SIG-M5 treated with dmso at 0.1 percent for 504 hours (cell line): Measurements from ENCODE around the gene LHX3.

Experiments
- DNase-seq: peaks from one replicate; lab custom pipeline; 2025; ENCODE audit not compliant: unreplicated experiment; lab: John Stamatoyannopoulos, UW

The LHX3 gene

DNA sequence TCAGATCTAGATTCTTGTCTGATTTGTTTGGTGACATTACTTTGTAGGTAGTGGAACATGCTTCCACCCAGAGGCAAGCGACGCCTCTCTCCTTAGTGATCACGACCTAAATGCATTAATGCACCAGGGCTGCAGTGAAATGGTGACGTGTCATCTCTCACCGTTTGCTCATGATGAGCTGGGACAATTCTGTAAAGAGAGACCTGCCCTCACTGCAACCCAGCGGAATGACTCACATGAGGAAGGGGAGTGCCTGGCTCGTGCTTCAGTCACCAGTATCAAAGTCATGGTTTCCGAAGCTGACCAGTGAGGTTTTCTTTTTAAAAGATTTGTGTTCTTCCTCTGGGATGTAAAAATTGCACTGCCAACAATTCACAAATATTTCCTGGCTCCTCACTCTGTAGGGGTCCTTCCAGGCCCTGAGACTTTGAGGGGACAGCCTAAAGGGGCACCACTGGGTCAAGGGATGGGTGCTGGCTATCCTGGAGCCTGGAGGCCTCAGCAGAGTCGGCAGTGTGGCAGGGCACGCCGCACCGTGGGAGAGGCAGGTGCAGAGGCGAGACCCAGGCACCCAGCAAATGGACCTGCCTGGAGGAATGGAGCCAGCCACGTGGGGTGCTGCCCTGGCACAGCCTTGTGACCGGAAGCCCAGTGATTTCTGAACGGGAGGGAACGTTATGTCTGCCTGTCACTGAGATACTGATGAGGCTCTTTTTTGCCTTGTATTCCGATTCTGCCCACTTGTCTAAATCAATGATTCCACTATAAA, 23.4 kb upstream of the LHX3 start:
- no peak for DNase-seq

DNA sequence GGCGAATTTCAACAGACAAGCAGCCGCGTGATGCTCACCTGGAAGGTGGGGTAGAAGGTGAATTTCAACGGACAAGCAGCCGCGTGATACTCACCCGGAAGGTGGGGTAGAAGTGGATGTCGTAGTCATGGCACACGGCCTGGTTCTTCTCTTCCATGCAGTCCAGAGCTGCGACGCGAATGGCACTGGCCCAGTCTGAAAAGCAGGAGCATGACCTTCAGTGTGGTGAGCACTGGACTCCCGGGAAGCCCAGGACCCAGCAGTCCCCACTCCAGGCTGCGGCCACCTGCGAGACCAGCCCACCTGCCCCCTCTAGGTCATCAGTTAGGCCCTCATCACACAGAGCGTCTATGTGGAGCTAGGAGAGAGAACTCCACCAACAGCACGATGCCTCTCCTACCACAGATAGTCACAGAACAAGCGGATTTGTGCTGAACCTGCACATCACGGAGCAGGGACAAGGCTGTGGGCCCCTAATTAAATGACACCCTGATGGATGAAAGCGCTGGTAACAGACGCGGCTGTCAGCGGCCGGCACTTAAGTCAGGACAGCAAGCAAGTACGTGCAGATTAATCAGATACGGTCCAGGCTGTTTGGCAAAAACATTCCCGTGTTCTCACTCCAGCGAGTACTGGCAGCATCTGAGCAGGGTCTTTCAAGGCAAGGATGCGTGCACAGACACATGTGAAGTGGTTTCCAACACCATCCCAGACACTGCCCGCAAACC, 21.9 kb upstream of the LHX3 start:
- no peak for DNase-seq

DNA sequence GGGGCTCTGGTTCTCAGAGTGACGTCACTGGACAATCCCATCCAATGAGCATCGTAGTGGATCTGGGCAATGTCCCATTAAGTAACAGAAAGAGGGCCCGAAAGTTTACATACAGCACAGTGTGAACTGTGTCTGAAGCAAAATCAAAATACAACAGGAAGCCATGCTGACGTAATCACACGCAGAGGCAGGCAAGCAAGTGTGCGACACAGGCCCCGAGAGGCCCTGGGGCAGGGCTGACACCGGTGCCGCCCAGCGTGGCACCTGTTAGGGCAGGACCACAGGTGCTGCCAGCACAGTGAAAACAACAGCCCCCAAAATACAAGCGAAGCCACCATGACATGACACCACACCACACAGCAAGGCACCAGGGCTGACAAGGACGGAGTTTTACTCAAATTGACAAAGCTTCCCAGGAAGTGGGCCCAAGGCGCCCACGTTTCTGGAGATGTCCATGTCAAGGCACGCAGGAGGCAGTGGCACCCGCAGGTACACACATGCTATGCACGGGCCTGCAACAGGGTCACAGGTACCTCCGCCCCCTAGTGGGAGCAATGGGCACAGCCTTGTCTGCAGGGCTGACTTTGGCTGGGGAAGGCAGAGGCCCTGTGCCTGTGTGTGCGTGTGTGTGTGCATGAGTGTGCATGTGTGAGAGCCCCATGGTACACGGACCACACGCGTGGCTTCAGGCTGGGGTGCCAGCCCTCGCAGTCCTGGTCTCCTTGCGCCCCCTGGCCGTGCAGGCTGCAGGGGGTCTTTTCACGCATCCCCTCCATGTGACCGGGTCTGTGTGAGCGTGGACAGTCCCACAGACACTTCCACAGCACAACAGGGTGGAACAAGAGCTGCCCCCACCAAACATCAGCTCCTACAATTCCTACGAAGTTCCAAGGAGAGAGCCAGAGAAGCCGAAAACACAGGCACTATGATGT, 21.1 kb upstream of the LHX3 start:
- peak; percentile 48 for DNase-seq

DNA sequence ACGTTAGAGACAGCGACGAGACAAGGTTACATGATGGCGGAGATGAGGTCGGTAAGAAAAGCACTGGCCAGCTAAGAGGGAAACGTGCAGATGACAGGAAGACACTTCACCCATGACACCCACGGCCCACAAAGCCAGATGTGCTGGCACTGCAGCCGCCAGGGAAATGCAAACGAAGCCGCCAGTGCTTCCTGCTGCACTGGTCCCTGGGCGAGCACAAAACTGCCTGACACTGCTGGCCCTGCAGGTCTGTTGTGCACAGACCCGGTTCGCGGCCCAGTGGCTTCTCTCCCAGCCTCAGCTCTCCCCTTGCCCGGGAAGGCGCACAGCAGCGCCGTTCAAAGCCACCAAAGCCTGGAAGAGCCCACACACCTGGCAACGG, 20.4 kb upstream of the LHX3 start:
- no peak for DNase-seq

DNA sequence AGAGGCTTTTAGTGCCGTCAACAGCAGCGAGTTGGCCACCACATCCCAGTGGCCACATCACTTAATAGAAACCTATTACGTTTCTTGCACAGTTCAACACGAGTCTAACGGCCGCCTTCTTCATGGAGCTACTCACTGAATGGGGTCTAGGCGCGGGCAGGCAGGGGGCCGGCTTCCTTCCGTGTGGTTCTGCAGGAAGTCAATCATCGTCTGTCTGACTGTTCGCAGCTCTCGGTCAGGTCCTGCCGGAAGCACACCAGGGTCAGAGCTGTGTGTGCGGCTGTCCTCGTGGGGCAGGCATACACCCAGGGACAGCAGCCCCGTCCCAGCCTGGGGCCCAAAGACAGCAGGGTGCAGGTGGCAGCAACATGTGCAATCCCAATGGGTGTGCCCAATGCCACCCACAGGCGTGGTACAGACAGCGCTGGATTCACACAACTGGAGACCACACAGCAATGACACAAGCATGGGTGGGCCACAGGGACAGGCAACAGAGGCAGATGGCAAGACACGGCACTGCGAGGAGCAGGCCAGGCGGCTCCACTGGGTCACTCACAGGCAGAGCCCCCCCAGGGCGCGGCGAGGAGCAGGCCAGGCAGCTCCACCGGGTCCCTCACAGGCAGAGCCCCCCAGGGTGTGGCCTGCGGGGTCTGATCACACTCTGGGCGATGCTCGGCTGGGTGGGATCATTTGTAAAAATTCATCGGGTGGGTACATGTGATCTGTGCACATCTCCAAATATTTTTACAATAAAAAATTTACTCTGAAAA, 19.1 kb upstream of the LHX3 start:
- no peak for DNase-seq

DNA sequence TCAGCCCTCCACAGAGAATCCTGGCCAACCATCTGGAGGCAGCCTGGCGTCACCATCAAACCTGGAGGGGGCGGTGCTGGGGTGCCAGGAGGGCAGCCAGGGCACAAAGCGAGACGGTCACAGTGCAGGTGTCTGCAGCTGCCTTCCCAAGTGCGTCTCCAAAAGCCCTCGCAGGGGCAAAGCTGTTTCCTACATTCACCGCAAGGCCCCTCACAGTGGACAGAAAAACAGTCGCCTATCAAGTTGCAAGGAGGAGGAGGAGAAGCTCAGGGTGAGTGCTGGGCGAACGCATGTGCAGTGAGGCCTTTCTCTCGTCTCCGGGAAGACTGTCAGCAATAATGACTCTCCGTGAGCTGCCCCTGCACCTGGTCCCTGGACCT, 18.0 kb upstream of the LHX3 start:
- no peak for DNase-seq

DNA sequence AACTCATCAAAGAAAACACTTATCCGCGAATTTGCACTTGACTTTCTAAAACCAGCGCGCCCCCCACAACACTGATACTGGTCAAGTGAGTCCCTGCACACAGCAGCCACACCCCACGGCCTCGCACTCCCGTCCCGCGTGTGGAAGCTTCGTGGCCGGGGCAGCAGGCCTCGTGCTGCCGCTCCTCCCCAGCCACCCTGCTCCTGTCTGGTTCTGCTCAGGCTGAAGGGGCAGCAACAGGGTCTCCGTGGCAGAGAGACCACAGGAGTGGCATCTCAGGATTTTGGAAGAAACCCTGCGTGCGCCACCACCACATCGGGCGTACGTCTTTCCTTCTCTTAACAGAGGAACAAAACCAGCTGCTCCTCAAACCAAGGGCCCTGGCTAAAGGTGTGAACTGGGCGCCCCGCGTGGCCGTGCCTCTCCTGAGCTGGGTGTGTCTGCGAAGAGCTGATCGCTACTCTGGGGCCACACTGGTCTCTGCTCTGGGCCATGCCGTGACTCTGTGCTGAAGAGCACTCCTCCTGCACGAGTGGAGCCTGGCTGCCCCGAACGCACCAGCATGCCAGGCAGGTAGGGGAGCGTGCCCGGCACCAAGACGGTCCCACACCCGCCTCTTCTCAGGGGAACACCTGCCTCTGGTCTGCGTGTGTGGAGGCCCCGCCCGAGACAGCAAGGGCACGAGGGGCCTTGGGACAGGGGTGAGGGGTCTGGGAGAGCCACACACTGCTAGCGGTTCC, 17.4 kb upstream of the LHX3 start:
- no peak for DNase-seq

DNA sequence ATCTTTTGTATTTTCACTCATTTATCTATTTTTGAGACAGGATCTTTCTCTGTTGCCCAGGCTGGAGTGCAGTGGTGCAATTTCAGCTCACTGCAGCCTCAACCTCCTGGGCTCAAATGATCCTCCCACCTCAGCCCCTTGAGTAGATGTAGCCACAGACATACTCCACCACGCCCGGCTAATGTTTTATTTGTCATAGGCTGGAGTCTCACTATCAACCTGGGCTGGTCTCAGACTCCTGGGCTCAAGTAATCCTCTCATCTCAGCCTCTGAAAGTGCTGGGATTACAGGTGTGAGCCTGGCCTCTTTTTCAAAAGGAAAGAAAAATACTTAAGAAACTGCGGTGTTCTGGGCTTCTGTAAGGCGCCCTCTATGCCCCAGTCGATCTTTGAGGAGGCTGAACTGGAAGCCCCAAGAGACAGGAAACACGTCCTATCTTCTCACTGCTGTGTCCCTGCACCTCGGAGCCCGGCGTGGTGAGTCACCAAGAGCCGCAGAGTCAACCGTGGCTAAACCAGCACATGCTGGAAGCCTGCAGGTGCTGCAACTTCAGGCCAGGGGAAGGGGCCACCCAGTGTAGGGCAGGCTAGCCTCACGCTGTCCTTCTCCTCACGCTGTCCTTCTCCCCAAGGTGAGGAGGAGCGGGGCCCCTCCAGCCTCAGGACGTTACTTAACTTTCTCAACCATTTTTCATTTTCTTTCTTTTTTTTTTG, 15.2 kb upstream of the LHX3 start:
- no peak for DNase-seq

DNA sequence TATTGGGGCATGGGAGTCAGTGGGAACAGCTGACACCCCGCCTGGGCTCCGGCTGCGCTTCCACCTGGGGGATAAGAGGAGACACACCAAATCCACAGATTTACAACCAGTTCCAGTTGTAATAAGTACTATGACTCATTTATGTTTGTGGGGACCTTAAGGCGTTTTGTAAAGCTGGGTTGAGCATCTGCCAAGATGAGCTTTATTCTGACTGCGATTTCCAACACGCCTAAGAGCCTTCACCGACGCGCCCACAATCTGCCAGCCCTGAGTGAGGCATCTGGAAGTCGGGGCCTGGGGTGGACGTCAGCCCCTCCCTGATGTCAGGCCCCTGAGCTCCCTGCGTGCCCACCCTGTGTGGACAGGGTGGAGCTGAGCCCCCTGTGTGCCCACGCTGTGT, 14.3 kb upstream of the LHX3 start:
- no peak for DNase-seq

DNA sequence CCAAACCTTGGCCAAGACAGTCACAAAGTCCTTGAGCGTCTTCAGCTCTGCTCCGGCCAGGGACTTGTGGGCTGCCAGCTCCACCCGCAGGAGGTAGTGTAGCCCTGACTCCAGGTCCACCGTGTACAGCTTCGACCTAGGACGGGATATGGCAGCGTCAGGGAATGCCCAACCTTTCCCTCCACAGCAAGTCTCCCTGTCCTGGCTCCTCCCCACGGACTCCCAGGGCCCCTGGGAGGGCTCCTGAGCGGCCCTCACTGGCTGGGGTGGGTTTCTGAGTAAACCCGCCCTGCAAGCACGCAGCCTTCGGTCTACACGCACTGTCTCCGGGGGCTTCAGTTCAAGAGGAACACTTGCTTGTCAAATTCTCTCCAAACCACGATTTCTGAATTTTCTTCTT, 13.7 kb upstream of the LHX3 start:
- DNase-seq, result no peak

DNA sequence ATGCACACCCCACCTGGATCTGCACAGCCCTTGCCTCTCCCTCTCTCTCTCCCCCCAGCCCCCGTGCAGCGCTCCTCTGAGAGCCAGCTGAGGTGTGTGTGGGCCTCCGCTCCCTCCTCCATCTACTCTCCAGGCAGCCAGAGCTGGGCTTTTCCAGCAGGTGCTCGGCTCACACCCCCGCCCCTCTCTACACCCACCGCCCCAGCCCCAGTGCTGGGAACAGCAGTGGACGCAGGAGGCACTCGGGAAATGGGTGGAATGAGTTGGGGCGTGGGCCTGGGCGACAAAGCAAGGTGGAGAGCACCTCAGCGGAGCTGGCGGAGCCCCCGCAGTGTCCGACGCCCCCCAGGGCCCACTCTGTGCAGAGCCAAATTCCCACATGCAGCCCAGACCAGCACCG, 13.3 kb upstream of the LHX3 start:
- DNase-seq, result no peak

DNA sequence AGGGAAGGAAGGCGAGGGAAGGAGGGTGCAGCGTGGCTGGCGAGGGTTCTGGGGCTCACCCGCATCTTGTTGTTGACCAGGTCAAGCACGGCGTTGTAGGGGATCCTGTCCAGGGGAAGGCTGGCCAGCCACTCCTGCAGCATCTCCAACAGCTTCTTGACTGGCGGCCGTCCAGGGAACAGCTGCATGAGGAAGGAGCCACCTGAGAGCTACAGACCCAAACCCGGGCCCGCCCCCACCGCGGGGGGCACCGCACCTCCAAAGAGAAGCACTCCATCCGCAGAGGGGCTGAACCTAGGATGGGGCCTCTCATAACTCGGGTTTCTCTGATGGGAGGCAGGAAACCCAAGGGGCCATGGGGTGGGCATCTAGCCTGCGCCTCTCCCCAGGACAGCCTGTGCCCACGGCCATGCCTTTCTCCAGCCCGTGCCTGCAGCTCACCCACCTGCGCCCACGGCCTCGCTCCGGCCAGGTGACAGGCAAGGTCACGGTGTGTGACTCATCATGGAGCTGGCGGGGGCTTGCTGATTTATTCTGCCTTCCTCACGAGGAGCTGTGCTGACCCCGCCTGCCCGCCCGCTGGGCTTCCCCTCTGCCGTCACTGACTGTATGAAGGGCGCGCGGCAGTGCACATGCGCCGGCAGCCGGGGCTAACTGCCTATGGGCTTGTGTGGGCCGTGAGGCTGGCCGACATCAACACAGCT, 11.8 kb upstream of the LHX3 start:
- no peak for DNase-seq

DNA sequence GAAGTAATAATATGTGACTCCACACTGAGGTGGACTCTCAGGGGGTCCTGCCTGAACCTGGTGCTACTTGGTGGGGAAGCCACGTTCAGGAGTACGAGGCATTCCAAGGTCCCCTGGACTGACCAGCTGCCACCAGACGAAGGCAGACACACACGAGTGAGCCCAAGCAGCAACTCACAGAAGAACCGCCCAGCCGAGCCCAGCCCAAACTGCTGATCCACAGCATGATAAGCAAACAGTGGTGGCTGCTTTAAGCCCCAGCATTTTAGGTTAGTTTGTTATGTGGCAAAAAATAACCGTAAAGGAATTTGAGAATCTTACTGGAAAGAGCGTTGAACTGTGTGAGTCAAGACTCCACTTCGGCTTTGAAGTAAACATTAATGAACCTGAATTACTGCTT, 8.8 kb upstream of the LHX3 start:
- no peak for DNase-seq

DNA sequence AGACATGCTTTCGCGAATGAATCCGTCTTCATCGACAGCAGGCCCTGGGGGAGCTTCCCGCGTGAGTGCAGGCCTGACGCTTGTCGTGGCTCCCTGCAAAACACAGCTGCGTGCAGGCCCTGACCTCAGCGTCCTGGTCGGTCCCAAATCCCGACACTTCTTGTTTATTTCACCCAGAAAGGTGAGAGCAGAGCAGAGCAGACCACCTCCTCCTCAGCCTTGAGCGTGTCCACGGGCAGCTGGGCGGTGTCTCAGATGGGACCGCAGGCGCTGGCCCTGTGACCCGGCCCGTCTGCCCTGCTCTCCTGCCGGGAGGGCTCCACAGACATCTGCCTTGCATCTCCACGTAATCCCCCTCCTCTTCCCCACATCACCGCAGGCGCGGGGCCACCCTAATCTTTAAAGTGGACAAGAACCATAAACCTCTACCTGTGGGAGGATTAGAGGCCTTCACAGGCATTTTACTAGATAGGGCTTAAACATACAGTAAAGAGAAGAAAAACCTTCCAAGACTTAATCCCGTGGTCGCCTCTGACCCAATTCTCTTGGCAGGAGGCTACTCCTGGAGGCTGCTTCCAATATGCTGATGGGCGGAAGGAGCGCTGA, 7.5 kb upstream of the LHX3 start:
- DNase-seq, result no peak

DNA sequence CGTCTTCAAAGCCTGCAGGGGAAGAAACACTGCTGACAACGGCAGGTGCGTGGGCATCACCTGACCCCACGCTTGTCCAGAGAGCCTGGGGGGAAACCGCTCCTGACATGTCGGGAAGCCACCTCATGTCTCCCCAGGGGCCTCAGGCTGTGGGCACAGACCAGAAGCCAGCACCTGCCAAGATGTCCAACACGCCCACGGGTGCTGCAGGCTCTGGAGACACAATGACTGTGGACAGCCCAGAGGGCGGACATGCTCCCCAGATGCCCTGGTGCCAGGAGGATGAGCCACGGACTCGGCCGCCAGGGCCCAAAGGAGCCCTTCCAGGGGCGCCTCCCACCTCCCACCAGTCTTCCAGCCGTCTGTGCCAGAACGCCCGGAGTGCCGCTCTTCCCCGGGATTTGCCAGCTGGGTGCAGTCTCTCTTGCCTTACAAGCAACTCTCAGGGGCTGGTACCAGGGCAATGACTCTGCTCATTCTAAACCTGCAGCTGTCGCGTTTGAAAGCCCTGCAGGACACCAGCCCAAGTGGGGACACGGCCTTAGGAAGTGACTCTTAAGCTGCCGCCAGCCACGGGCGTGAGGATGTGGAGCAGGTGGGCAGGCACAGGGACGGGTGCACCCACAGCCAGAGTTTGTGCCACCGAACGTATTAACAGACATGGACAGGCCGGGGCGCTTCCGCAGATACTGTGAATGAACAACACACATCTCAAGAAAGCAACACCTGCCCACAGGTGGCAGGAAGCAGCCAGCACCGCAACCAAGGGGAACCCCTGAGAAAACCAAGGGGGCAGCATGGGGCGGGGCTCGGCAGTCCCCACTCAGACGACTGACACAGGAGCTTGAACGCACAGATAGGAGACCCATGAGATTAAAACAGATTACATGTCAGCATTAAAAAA, 6.8 kb upstream of the LHX3 start:
- DNase-seq, result no peak

DNA sequence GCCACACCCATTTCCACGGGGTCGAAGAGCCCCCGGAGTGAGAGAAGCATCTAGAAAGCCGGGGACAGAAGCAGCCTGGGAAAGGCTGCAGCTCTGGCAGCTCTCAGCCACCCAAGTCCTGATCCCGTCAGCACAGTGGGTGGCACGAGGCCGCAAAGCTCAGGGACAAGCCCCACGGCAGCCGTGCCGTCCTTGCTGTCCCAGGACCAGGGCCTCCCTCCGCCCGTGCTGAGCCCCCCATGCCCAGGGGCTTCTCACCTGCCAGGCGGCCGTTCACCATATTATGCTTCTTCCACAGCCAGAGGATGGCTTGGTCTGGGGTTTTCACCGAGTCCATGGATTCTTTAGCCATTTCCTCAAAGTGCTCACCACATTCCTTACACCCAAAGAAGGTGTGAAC, 6.1 kb upstream of the LHX3 start:
- no peak for DNase-seq

DNA sequence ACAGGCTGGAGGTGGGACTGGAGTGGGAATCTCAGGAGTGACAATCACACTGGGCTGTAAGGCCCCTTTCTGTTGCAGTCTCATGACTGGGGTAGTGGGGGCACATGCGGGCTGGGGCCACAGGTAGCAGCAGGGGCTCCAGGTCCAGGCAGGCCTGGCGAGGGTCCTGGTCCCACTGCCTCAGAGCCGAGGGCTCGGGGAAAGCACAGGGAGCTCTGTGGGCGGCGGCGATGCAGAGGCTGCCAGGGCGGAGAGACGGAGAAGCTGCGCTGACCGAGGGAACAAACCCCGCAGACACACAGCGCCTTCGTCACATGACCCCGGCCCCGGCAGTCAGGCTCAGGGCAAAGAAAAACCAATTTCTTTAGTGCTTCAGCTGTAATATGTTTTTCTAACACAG, 5.3 kb upstream of the LHX3 start:
- DNase-seq, result no peak

DNA sequence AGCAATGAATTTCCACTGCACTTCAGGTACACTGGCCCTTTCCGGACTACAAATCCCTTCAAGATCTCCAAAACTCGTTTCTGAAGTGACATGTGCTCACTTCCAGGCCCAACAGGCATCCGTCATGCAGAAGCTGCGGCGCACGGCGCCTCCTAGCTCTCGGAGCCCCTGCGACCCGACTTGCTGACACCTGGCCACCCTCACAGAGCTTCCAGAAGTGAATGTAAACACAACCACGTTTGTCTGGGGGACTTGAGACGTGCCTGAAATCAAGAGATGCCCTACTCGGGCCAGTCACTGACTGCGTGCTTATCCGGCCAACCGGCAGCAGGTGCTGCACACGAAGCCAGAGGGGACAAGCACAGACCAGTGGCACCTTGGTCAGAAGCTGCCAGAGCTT, 4.9 kb upstream of the LHX3 start:
- no peak for DNase-seq
